Pancreas (tissue), 10 donors: ENCODE data around the gene VIP. TPM values are rescaled to one million over a fixed set of nuclear protein-coding genes. Genes with fewer than 3 reads are reported as not detected.

Source experiments
- ATAC-seq, 4 donors: fragments of 200-7000 bp; cut with Tn5 transposase; one replicate each; pipeline versions ENCODE4 v1.8.0 to v1.9.1; 2020; ENCODE audit warnings: mild to moderate bottlenecking in 4 of 4, moderate library complexity in 4 of 4
- DNase-seq, 6 donors: peaks; one replicate each; pipeline ENCODE4 v3.0.0-alpha.2; 2020
- FAIRE-seq: peaks from 2 replicates; lab custom pipeline; 2012; peaks lifted over from hg19 to GRCh38; lab: Jason Lieb, UNC
- H3K27ac ChIP-seq, 4 donors: fragments of 200-600 bp; sonication (generic); 1 replicate in 3 of 4; 2 replicates in 1 of 4; pipeline versions ENCODE4 v1.5.0 to v1.8.0; 2020
- H3K27me3 ChIP-seq, 4 donors: fragments of 200-600 bp; one replicate each; pipeline ENCODE4 v1.8.0; 2021
- H3K36me3 ChIP-seq, 3 donors: fragments of 200-600 bp; sonication (generic) in 1 of 3; one replicate each; pipeline versions ENCODE4 v1.5.0 to v1.8.0; 2020 to 2021
- H3K4me1 ChIP-seq, 3 donors: fragments of 200-600 bp; one replicate each; pipeline ENCODE4 v1.8.0; 2021
- H3K4me3 ChIP-seq, 4 donors: fragments of 200-600 bp; sonication (generic) in 2 of 4; one replicate each; pipeline versions ENCODE4 v1.5.0 to v1.8.0; 2020 to 2021
- H3K9me3 ChIP-seq, 4 donors: fragments of 200-600 bp; one replicate each; pipeline ENCODE4 v1.8.0; 2021
- CTCF ChIP-seq, 4 donors: fragments of 200-600 bp; sonication (generic) in 3 of 4; IDR thresholded peaks; one replicate each; pipeline versions ENCODE4 v1.5.0 to v1.8.0; 2021; ENCODE audit warnings: antibody characterized with exemption in 4 of 4
- whole genome bisulfite sequencing, 2 donors: extraction: QIAGEN DNeasy Blood & Tissue Kit; methylation state at CpG; one replicate each; pipeline ENCODE4 v1.1.7; 2013; 5-methylcytosine and 5-hydroxymethylcytosine counted together
- intact Hi-C, 3 donors: fragments of 100-400 bp; cut with DNase I; formaldehyde crosslinking; loops; one replicate each; pipeline versions ENCODE4 v1.11.1 to v1.14.2; 2022
- polyA plus RNA-seq, 2 donors: library from polyadenylated mRNA; stranded (reverse); fragments of 200-250 nt; gene quantifications; one replicate each; pipeline ENCODE4 v1.2.3, GENCODE V29; 2013
- total RNA-seq, 6 donors: library from RNA; stranded (reverse); fragmentation: NEBNext Ultra II Directional in 4 of 6; extraction: Animal tissue kit (Norgen Biotek cat#: 25700) in 4 of 6; gene quantifications; one replicate each; pipeline versions ENCODE4 v1.2.1 to v1.2.4, GENCODE V29; 2021 to 2023
- donor health status: healthy with polysubstance abuse.
- donor health status: DM: no; HTN: no; CAD: no; lungs with moderate emphysema.
- donor health status: DM: no; HTN: no; CAD: no.
- donor health status: control.
- donor health status: control.
- donor health status: Bipolar disorder and iron deficiency.
- donor health status: DM: yes; HTN: yes; CAD: no.
- donor health status: DM: no; HTN: no; CAD: no.
- donor health status: DM: no; HTN: no; CAD: no.
- donor health status: DM: yes; HTN: yes; CAD: no.

VIP gene
- total and polyA plus RNA-seq, 8 donors, result 0.12 to 28.1 (median 1.7) TPM; not detected in 1

GRCh38 chr6:152771061-152771687 lies 20.6 kb downstream of the VIP start:
- WGBS, 2 donors, result 46 to 52% methylated on average over 5 of the region's 5 CpGs
- Histone ChIP-seq H3K27ac (no peak overlapping the region), H3K9me3 (no peaks in the 10 kb centered on the region), H3K27me3 (no peaks in the 10 kb centered on the region), H3K4me3 (no peak overlapping the region), H3K36me3 (no peaks in the 10 kb centered on the region), H3K4me1 (no peaks in the 10 kb centered on the region)
- intact Hi-C loops, result no loop called here
- no peak for TF ChIP-seq CTCF (IDR thresholded peaks at IDR 0.05)
- no peak for FAIRE-seq
- ATAC-seq, result no peak
- DNase-seq, result no peak

GRCh38 chr6:152775428-152775827 lies 24.8 kb downstream of the VIP start:
- H3K4me1 ChIP-seq, result no peaks in the 10 kb centered on the region
- no peak overlapping the region for H3K27ac ChIP-seq
- H3K36me3 ChIP-seq, result no peaks in the 10 kb centered on the region
- no peak overlapping the region for H3K4me3 ChIP-seq
- no peak for FAIRE-seq
- TF ChIP-seq CTCF (IDR thresholded peaks at IDR 0.05), result no peak
- DNase-seq, result no peak
- no peaks in the 10 kb centered on the region for H3K9me3 ChIP-seq
- H3K27me3 ChIP-seq, result no peaks in the 10 kb centered on the region
- no peak for ATAC-seq
- intact Hi-C loops, result no loop called here

GRCh38 chr6:152776833-152777232 lies 26.2 kb downstream of the VIP start:
- Histone ChIP-seq H3K27me3 (no peaks in the 10 kb centered on the region), H3K4me1 (no peaks in the 10 kb centered on the region), H3K36me3 (no peaks in the 10 kb centered on the region), H3K27ac (no peak overlapping the region), H3K9me3 (no peaks in the 10 kb centered on the region), H3K4me3 (no peak overlapping the region)
- no peak for DNase-seq
- intact Hi-C loops, result no loop called here
- WGBS, 2 donors, result 65 to 67% methylated on average over 3 of the region's 3 CpGs
- TF ChIP-seq CTCF (IDR thresholded peaks at IDR 0.05), result no peak
- no peak for FAIRE-seq
- no peak for ATAC-seq

GRCh38 chr6:152783217-152783878 lies 32.8 kb downstream of the VIP start:
- no peak for ATAC-seq
- WGBS, 2 donors, result 57 to 65% methylated on average over 9 of the region's 9 CpGs
- Histone ChIP-seq H3K36me3 (no peaks in the 10 kb centered on the region), H3K4me3 (no peak overlapping the region), H3K27me3 (no peaks in the 10 kb centered on the region), H3K4me1 (no peaks in the 10 kb centered on the region), H3K27ac (no peak overlapping the region), H3K9me3 (no peaks in the 10 kb centered on the region)
- no peak for FAIRE-seq
- no peak for TF ChIP-seq CTCF (IDR thresholded peaks at IDR 0.05)
- intact Hi-C loops, result no loop called here
- no peak for DNase-seq

GRCh38 chr6:152794696-152795095 lies 44.1 kb downstream of the VIP start:
- DNase-seq (no peak), ATAC-seq (no peak), FAIRE-seq (no peak)
- Histone ChIP-seq H3K36me3 (no peaks in the 10 kb centered on the region), H3K4me1 (no peaks in the 10 kb centered on the region), H3K4me3 (no peak overlapping the region), H3K9me3 (no peaks in the 10 kb centered on the region), H3K27ac (no peak overlapping the region), H3K27me3 (no peaks in the 10 kb centered on the region)
- no peak for TF ChIP-seq CTCF (IDR thresholded peaks at IDR 0.05)
- intact Hi-C loops, result no loop called here
